GM12873 (cell line): Measurements from ENCODE around the gene HOXB6.

Source experiments
- CTCF ChIP-seq: IDR thresholded peaks from 2 replicates; pipeline ENCODE4 v1.5.1; 2012; ENCODE audit warnings: low read depth, mild to moderate bottlenecking, moderate library complexity, low read length, control low read depth; ENCODE audit not compliant: insufficient read depth; ENCODE audit errors: missing control alignments

Gene HOXB6

GRCh38 chr17:48601207-48601538 is 3.6 kb downstream of the HOXB6 start:
- TF ChIP-seq CTCF, result no peak

- TF ChIP-seq CTCF, result no peak
These were observed 4.3 kb downstream of the HOXB6 start for GRCh38 chr17:48600244-48601098.

- no peak for TF ChIP-seq CTCF
These were observed 5.4 kb downstream of the HOXB6 start for GRCh38 chr17:48599354-48599753.

GRCh38 chr17:48598736-48599135 is 6.0 kb downstream of the HOXB6 start:
- TF ChIP-seq CTCF, result no peak

GRCh38 chr17:48597778-48598631 is 6.8 kb downstream of the HOXB6 start:
- no peak for TF ChIP-seq CTCF

- TF ChIP-seq CTCF, result no peak
These were observed 7.3 kb downstream of the HOXB6 start for GRCh38 chr17:48597528-48597777.

GRCh38 chr17:48596735-48597527 is 7.9 kb downstream of the HOXB6 start:
- TF ChIP-seq CTCF, result no peak
